Stimulated activated CD8-positive, alpha-beta memory T cell treated with anti-CD3 and anti-CD28 coated beads, Interleukin-12 subunit alpha, Interleukin-12 subunit beta, amount 100 ng/mL, for 1 hour (primary cell): ENCODE data around the gene STARD4.

ENCODE experiments used
- DNase-seq: peaks from one replicate; pipeline ENCODE4 v3.0.0-alpha.2; 2020; ENCODE audit warnings: low read depth

Gene STARD4

GRCh38 chr5:111512375-111513130, at the start of gene STARD4:
STARD4 (minus strand) TSS chr5:111512535; CDS start chr5:111507433, 5,102 bp downstream.
- peak; percentile 85 for DNase-seq

DNA sequence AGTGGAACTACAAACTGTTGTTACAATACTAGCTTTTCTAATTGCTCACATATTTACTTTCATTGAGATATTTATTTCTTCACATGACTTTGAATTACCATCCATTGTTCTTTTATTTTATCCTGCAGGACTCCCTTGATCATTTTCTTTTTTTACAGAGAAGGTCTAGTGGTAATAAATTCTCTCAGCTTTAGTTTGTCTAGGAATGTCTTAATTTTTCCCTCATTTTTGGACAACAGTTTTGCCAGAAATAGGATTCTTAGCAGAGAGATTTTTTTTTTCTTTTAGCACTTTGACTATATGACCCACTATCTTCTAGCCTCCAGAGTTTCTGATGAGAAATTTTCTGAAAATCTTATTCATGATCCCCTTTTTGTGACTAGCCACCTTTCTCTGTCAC, 47.3 kb upstream of the STARD4 start:
- DNase-seq: no peak

GRCh38 chr5:111557686-111558085, 45.4 kb upstream of the STARD4 start:
- no peak for DNase-seq

DNA sequence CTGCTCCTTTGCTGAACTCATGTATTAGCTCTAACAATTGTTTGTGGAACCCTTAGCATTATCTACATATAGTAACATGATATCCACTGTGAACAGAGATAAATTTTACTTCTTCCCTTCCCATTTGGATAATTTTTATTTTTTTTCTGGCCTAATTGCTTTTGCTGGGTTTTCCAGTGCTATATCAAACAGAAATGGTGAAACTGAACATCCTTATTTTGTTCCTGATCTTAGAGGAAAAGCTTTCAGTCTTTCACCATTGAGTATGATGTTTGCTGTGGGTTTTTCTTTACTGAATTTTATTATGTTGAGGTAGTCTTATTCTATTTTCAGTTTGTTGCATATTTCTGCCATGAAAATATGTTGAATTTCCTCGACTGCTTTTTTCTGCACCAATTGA, 44.8 kb upstream of the STARD4 start:
- DNase-seq: no peak

DNA sequence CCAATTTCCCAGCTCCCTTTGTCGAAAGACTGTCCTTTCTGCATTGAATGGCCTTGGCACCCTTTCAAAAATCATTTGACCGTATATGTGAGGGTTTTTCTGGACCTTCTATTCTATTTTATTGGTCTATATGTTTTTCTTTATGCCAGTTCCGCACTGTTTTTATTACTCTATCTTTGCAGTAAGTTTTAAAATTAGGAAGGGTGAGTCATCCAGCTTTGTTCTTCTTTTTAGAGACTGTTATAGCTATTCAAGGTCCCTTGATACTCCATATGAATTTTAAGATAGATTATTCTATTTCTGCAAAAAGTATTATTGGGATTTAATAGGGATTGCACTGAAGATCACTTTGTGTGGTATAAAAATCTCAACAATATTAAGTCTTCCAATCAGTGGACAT, 44.2 kb upstream of the STARD4 start:
- DNase-seq: no peak

DNA sequence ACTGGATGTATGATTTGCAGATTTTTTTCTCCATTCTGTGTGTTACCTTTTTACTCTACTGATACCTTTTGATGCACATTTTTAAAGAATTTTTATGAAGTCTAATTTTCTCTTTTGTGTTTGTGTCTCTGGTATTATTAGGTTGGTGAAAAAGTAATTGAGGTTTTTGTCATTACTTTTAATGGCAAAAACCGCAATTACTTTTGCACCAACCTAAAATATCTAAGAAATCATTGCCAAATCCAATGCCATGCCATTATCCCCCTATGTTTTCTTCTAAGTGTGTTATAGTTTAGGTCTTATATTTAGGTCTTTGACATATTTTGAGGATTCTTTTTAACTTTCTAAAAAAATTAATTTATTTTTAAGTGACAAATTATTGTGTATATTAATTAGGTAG, 43.4 kb upstream of the STARD4 start:
- no peak for DNase-seq

DNA sequence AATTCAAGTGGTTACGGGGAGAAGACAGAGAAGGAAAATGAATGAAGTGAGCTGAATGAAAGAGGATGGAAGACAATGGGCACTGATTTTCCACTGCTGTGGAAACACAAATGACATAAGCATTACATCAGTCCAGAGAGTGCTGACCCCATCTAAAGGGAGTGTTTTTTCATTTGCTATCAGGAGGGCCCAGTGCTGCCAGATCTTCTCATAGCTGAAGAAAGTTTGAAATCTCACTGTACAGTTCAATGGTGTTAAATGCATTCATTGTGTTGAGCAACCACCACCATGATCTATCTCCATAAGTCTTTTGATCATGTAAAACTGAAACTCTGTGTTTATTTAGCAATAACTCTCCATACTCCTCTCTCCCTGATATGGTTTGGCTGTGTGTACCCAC, 41.5 kb upstream of the STARD4 start:
- no peak for DNase-seq

DNA sequence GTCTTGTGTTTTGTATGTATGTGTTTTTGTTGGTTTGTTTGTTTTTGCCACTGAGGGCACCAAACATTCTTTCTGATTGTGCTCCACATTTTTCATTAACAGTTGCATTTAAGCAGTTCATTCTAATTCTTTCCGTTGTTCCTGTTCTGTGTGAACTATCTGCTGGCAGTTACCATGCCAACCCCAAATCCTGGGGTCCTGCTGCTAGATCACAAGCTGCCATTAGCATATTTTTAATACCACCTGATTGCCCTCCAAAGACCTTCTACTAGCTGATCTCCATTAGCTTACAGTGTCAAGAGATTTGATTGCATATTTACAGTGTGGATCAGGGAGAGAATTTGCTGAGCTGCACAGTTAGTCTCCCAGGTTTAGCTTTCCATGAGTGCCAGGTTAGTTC, 40.6 kb upstream of the STARD4 start:
- no peak for DNase-seq

DNA sequence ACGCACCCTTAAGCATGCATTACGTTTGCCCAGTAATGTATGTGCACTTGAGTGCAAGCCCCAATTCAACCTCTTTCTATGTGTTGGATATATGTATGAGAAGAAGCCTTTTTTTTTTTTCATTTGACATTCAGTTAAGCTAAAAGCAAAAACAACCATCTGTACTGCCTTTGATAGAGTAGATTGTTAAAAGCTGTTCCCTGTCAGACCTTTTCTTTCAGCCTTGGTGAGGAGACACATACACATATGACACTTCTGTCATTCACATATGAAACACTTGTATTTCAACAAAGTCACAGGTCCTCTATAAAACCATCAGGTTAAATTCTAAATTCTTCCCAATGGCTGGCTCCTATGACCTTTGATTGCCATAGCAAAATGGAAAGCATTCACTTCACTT, 40.2 kb upstream of the STARD4 start:
- DNase-seq: no peak

DNA sequence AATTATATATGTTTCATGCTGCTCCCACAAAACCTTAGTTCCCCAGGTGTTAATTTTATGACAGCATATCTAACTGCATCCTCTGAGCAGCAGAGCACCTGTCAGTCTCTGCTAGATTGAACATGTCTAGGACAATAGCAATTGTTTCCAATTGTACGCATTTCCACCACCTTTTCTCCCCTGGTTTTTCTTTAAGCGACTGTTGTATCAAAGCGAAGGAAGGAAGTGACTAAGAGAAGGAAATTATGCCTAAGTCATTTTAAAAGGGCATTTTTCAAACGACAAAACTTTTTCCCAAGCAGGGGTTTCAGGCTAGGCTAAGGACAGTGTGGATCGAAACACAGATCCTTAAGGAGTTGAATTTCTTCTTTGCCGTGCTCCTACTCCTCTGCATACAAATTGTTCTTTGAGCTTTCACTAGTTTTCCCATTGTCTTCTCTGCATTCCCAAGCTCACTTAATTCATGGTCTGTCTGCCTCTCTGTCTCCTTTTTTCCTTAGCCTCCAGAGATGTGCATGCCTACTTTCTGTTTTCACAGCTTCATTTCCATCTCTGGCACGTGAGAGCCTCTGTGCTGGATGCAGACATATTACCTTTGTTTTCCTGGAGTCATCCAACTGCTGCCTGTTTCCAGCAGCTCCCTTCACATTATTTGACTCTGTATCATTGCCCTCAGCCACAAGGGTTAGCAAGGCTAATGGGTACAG, 39.4 kb upstream of the STARD4 start:
- DNase-seq: no peak

DNA sequence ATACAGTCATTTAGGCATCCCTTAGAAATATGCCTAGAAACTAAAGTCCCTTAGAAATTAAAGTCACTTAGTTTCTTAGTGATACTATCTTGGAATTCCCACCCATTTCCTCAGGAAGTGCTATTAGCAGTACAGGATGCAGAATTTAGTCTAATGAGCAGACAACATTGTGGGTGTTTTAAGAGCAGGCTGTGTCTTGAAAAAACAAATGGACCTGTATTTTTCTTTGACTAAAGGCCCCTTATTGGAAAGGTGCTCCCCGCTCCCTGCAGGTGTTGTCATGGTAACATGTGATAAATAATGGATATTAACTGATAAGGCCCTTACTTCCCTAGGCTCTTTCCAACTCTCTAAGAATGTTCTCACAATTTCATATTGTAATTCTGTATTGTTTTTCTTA, 38.8 kb upstream of the STARD4 start:
- DNase-seq: no peak

GRCh38 chr5:111550282-111551020, 38.1 kb upstream of the STARD4 start:
- peak; percentile 61 for DNase-seq

- no peak for DNase-seq
These were observed 36.8 kb upstream of the STARD4 start for GRCh38 chr5:111548992-111549649.

DNA sequence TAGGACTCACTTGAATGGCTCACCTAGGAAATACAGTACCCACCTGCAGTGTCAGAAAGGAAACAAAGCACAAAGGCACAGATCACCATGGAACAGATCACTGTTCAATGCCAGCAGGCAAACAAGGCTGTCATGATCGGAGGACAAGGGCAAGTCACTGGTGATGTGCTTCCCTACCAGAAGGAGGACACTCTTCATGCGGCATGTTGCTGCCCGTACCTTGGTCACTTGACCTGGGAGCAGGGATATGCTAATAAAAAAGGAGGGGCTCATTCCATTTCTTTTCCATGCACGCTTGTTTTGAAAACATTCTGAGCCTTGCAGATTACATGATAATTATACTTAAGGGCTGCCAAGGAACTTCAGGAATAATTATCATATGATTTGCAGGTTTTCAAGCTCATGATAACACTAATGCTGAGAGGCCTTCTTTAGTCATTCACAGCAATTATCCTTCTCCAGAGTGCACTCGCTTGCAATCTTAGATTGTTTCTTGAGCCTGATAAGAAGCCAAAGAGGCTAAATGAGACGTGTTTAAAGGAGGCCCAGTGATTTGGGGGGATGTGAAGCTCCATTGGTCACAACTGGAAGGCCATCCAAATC, 36.1 kb upstream of the STARD4 start:
- no peak for DNase-seq

DNA sequence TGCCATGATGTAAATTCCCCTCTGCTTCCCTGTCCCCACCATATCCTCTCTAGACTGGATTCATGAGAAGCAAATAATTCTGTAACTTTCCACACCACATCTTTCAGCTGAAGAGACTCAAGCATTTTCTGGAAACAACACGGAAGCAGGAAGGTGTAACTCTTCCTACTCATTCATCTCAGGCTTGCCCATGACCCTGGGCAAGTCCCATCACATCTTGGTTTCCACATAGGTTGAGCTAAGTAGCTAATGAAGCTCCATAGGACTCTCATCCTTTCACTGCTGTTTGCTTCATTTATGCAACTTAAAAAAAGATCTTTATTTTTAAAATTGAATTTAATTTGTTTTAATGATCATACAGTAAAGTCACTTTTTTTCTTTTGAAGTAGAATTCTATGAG, 32.7 kb upstream of the STARD4 start:
- DNase-seq: no peak

- no peak for DNase-seq
These were observed 25.0 kb upstream of the STARD4 start for GRCh38 chr5:111537141-111538024.

DNA sequence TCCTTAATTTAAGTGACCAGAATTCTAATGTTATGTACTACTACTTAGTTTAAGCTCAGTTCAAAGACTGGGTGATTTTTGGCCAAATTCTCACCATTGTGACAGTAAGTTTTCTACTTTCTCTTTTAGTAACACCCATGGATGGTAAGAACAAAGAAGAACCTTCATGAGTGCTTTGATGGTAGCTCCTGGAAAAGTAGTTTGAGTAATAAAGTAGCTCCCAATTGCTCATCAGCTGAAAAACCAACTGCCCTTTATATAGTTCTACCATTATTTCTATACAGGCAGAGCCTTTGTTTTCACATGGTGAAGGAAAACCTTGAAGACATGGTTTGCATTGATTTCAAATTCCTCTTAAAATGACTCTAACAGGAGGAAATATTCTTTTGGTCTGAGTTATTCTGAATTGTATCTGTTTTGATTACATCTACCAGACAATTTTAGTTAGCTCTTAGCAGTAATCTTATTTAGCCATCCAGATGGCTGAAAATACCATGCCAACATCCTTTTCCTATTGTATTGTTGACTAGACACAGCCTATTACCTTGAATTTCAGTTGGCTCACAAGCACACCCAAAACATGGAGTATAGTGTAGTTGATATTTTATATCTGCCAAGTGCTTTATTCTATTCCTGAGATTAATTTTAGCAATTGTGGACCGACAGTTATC, 23.7 kb upstream of the STARD4 start:
- DNase-seq: no peak

DNA sequence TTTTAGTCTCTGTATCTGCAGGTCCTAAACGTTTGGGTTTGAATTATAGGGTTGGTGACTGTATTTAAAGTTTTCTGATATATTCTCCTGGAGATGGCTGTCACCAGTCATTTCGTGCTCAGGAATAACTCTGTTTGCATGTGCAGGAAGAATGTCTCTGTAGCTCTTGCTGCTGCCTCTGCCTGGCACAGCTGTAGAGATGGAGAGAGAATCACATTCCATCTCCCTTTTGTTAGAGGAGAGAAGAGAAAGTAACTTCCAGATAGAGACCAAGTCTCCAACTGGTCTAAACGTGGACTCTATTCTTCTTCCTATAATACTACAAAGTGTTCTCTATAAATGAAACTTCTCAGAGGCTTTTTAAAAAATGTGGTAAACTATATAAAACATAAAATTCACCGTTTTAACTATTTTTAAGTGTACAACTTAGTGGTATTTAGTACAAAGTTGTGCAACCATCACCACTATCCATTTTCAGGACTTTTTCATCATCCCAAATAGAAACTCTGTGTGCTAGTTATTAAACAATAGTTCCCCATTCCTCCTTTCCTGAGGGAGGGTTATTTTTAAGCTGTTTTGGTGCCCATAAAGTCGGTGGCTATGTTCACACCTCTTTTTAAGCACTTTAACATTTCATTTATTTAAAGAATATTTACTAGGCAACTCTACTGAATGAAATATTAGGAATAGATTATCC, 20.7 kb upstream of the STARD4 start:
- DNase-seq: no peak

DNA sequence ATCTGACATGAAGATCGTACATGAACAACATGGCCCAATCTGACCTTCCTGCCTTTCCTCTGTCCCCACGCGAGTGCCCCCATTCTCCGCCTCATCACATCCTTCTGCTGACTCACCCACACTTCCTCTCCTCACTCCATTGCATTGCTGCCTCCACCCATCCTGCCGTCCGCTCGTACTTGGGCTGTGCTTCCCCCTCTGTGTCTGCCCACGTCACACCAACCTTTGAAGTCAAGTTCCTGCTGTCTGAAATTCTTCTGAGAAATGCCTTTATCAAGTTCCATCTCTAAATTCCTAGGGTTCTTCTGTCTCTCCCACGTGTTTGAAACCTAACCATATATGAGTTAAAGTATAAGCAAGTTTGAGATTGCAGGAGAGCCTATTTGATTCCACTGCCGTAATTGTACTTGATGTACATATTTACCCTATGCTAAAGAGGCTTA, 18.0 kb upstream of the STARD4 start:
- DNase-seq: peak; percentile 58

- DNase-seq: no peak
These were observed 15.7 kb upstream of the STARD4 start for GRCh38 chr5:111528056-111528455.
